OCI-LY7 (cell line): ENCODE results near the gene ARSK. TPM values are rescaled to one million over a fixed set of nuclear protein-coding genes. Genes with fewer than 3 reads are reported as not detected.

Experiments
- BruUV-seq: library from RNA; stranded (reverse); fragments of 400-500 nt; replicated peaks from 2 replicates; lab custom pipeline; 2021; lab: Mats Ljungman, UMichigan
- CTCF ChIA-PET: fragments of 300-600 bp; sonication (Branson Sonifier 250); formaldehyde crosslinking; loops from one replicate; lab custom pipeline; 2022; ENCODE audit warnings: antibody characterized with exemption; ENCODE audit not compliant: unreplicated experiment; lab: Charles Lee
- POLR2A ChIA-PET: fragments of 300-600 bp; sonication (Branson Sonifier 250); formaldehyde crosslinking; loops from one replicate; lab custom pipeline; 2022; ENCODE audit warnings: antibody characterized with exemption; lab: Charles Lee
- DNase-seq: peaks from one replicate; pipeline ENCODE4 v3.0.0-alpha.2; 2015; ENCODE audit warnings: low spot score
- H2AFZ ChIP-seq: fragments of 200-600 bp; sonication (generic), shearing (Covaris generic); 2 replicates; pipeline ENCODE4 v1.6.1; 2014; ENCODE audit warnings: mild to moderate bottlenecking, antibody characterized with exemption, low read length, moderate library complexity
- H3K27ac ChIP-seq: fragments of 200-600 bp; sonication (generic); 2 replicates; pipeline ENCODE4 v1.5.1; 2014; ENCODE audit warnings: mixed run types, low read depth, mild to moderate bottlenecking, moderate library complexity, low read length, inconsistent platforms; ENCODE audit not compliant: poor library complexity, severe bottlenecking
- H3K36me3 ChIP-seq: fragments of 200-600 bp; sonication (generic); 2 replicates; pipeline ENCODE4 v1.6.1; 2014; ENCODE audit warnings: mild to moderate bottlenecking, antibody characterized with exemption, low read length, moderate library complexity, mixed read lengths; ENCODE audit not compliant: insufficient read depth
- H3K4me1 ChIP-seq: fragments of 200-600 bp; sonication (generic); 2 replicates; pipeline ENCODE4 v1.5.1; 2014; ENCODE audit warnings: mild to moderate bottlenecking, low read length; ENCODE audit not compliant: insufficient read depth, poor library complexity, severe bottlenecking
- H3K4me2 ChIP-seq: fragments of 200-600 bp; sonication (generic); 2 replicates; pipeline ENCODE4 v1.6.1; 2014; ENCODE audit warnings: mild to moderate bottlenecking, low read length
- H3K4me3 ChIP-seq: fragments of 200-600 bp; sonication (generic); 2 replicates; pipeline ENCODE4 v1.5.1; 2014; ENCODE audit warnings: mild to moderate bottlenecking, low read depth, low read length; ENCODE audit not compliant: poor library complexity, severe bottlenecking
- H3K79me2 ChIP-seq: fragments of 200-600 bp; sonication (generic); 2 replicates; pipeline ENCODE4 v1.6.1; 2016; ENCODE audit warnings: low read depth, mild to moderate bottlenecking, low read length, moderate library complexity, mixed read lengths; ENCODE audit not compliant: insufficient read depth
- H3K9me2 ChIP-seq: fragments of 200-600 bp; sonication (generic); 2 replicates; pipeline ENCODE4 v1.6.1; 2016; ENCODE audit warnings: mild to moderate bottlenecking, low read length, mixed read lengths; ENCODE audit not compliant: insufficient read depth
- H3K9me3 ChIP-seq: fragments of 200-600 bp; sonication (generic); 2 replicates; pipeline ENCODE4 v1.6.1; 2014; ENCODE audit warnings: mild to moderate bottlenecking, mixed run types, low read length, mixed read lengths
- H4K20me1 ChIP-seq: fragments of 200-600 bp; sonication (generic); 2 replicates; pipeline ENCODE4 v1.6.1; 2014; ENCODE audit warnings: mild to moderate bottlenecking, antibody characterized with exemption, low read length, moderate library complexity, mixed read lengths; ENCODE audit not compliant: insufficient read depth
- EZH2phosphoT487 ChIP-seq: fragments of 200-600 bp; sonication (generic); IDR thresholded peaks from 2 replicates; pipeline ENCODE4 v1.6.1; 2018; ENCODE audit warnings: low read depth, borderline replicate concordance, mild to moderate bottlenecking, mixed run types, antibody characterized with exemption, low read length, moderate library complexity, mixed read lengths
- intact Hi-C: fragments of 100-400 bp; cut with micrococcal nuclease; formaldehyde crosslinking; loops from one replicate; pipeline ENCODE4 v1.10.0; 2022; ENCODE audit not compliant: unreplicated experiment
- total RNA-seq, 2 experiments: library from RNA; depleted of rRNA in 1 of 2; stranded (reverse); fragments of >200 nt in 1 of 2; shearing (Covaris generic) in 1 of 2; gene quantifications; 2 replicates each; pipeline ENCODE4 v1.2.3, GENCODE V29; 2014 to 2022
- TF ChIP-seq, protein P1 (sequence below): fragments of 200-600 bp; sonication (generic); conservative IDR thresholded peaks from 2 replicates; pipeline ENCODE4 v1.5.1; 2014; ENCODE audit warnings: mild to moderate bottlenecking, antibody characterized with exemption, low read length, moderate library complexity, mixed read lengths

Gene ARSK
- total RNA-seq, 2 experiments from 2014 or later, result 5.2 to 5.9 TPM

DNA sequence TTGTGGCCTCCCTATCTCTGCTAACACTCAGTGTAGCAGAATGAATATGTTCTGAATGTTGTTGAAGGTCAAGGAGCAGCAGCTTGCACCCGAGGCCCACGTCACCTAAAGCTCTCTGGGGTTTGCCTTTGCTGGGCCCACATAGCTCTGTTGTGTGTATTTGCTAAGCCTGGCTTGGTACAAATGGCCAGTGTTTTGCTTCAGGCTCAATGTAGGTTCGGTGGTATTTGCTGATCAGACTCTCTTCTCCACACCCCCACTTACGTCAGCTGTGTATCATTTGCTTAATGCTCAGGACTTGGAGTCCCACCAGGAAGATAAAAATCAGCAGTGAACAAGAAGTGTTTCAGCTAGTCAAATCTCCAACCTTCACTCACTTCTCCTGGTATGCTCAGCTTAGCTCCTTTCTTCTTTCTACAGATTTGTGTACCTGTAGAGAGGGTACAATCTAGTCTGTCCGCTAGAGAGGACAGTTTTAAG is 86.9 kb downstream of the ARSK start:
- ChIA-PET CTCF (no interaction called here), POLR2A (interaction anchor here (1.1 to 2.8 kb wide), 4 partner anchors 10 to 195 kb away, joined by 3 to 10 read pairs (median 4); no protein-coding TSS in a partner anchor)
- Histone ChIP-seq H3K27ac (no peak overlapping the region), H2AFZ (0 out of 2 replicates have a peak overlapping the region, but pooled peaks have one; percentile 49), H3K79me2 (no peaks in the 10 kb centered on the region), H3K4me2 (no peak overlapping the region), H3K9me3 (no peaks in the 10 kb centered on the region), H3K36me3 (no peaks in the 10 kb centered on the region), H3K4me1 (peaks cover 13% of the 10 kb centered on the region), H3K9me2 (no peaks in the 10 kb centered on the region), H3K4me3 (no peak overlapping the region), H4K20me1 (no peaks in the 10 kb centered on the region)
- no peak for DNase-seq
- BruUV-seq, result no TSS peak
- intact Hi-C loops, result no loop called here
- TF ChIP-seq, protein P1, sequence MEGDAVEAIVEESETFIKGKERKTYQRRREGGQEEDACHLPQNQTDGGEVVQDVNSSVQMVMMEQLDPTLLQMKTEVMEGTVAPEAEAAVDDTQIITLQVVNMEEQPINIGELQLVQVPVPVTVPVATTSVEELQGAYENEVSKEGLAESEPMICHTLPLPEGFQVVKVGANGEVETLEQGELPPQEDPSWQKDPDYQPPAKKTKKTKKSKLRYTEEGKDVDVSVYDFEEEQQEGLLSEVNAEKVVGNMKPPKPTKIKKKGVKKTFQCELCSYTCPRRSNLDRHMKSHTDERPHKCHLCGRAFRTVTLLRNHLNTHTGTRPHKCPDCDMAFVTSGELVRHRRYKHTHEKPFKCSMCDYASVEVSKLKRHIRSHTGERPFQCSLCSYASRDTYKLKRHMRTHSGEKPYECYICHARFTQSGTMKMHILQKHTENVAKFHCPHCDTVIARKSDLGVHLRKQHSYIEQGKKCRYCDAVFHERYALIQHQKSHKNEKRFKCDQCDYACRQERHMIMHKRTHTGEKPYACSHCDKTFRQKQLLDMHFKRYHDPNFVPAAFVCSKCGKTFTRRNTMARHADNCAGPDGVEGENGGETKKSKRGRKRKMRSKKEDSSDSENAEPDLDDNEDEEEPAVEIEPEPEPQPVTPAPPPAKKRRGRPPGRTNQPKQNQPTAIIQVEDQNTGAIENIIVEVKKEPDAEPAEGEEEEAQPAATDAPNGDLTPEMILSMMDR, result no peak
- no peak for TF ChIP-seq EZH2phosphoT487

DNA sequence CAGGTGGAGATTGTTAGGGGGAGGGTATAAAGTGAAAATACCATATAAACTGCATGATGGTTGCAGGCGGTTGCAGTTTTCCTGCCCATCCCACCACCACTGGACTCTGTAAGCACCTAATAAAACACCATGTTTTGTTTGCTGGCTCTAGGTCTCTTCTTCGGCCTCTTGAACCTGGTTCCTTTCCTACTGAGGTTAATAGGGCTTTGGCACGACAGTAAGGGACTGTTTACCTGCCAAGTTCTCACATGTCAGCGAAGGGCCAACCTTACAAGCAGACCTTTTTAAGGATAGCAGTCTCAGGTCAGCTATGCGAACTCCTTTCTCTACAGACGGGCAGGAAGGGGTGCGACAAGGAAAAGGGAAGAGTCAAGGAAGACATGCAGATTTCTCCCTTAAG is 88.3 kb downstream of the ARSK start:
- H3K9me2 ChIP-seq, result no peaks in the 10 kb centered on the region
- H3K27ac ChIP-seq, result no peak overlapping the region
- H3K36me3 ChIP-seq, result no peaks in the 10 kb centered on the region
- DNase-seq, result no peak
- no peak overlapping the region for H3K4me2 ChIP-seq
- H4K20me1 ChIP-seq, result no peaks in the 10 kb centered on the region
- ChIA-PET POLR2A (interaction anchor here (0.6 to 2.8 kb wide), 6 partner anchors 9 to 165 kb away, joined by 3 to 10 read pairs (median 3); no protein-coding TSS in a partner anchor), CTCF (no interaction called here)
- BruUV-seq, result no TSS peak
- H3K4me1 ChIP-seq, result peaks cover 18% of the 10 kb centered on the region
- H3K9me3 ChIP-seq, result no peaks in the 10 kb centered on the region
- no peak overlapping the region for H3K4me3 ChIP-seq
- intact Hi-C loops, result no loop called here
- peaks cover 4% of the 10 kb centered on the region; the same call in 1 of the 2 replicates for H3K79me2 ChIP-seq
- no peak for TF ChIP-seq EZH2phosphoT487
- TF ChIP-seq, protein P1, result no peak
- no peak overlapping the region for H2AFZ ChIP-seq
